GM12878 (cell line): ENCODE data around the gene PRR5L. TPM values are rescaled to one million over a fixed set of nuclear protein-coding genes. Genes with fewer than 3 reads are reported as not detected.

Source experiments
- ATF7 ChIP-seq: fragments of 450-650 bp; IDR thresholded peaks from 2 replicates; pipeline ENCODE4 v1.6.1; 2016; ENCODE audit warnings: low read depth, mild to moderate bottlenecking
- BACH1 ChIP-seq: fragments of 450-650 bp; IDR thresholded peaks from 2 replicates; pipeline ENCODE4 v1.6.1; 2017; ENCODE audit warnings: mild to moderate bottlenecking, borderline replicate concordance
- CBFB ChIP-seq: IDR thresholded peaks from 2 replicates; pipeline ENCODE4 v1.6.1; 2016; ENCODE audit warnings: antibody characterized with exemption, low read depth
- CBX5 ChIP-seq: sonication (generic); IDR thresholded peaks from 2 replicates; pipeline ENCODE4 v1.6.1; 2016; ENCODE audit warnings: low read depth, moderate library complexity, mild to moderate bottlenecking, inconsistent platforms
- CEBPB ChIP-seq, 2 experiments: fragments of 150-350 bp in 1 of 2; IDR thresholded peaks; 2 replicates each; pipeline ENCODE4 v1.6.1; 2012 to 2014; ENCODE audit warnings: low read depth in 2 of 2, low read length in 2 of 2, borderline replicate concordance in 1 of 2, inconsistent platforms in 1 of 2
- CHD2 ChIP-seq: IDR thresholded peaks from 2 replicates; pipeline ENCODE4 v1.6.1; 2011; ENCODE audit warnings: low read depth, low read length, improper control_type of control experiment, borderline replicate concordance
- CREB1 ChIP-seq: IDR thresholded peaks from 2 replicates; pipeline ENCODE4 v1.6.1; 2012; ENCODE audit warnings: low read depth, mild to moderate bottlenecking, inconsistent platforms
- E2F8 ChIP-seq: fragments of 450-650 bp; IDR thresholded peaks from 2 replicates; pipeline ENCODE4 v1.6.1; 2018; ENCODE audit warnings: mild to moderate bottlenecking, low read depth, moderate library complexity; ENCODE audit not compliant: partially characterized antibody
- EGR1 ChIP-seq, 2 experiments: IDR thresholded peaks; 1 replicate in 1 of 2; 2 replicates in 1 of 2; pipeline ENCODE4 v1.6.1; 2011 to 2012; ENCODE audit warnings: low read depth in 2 of 2, low read length in 2 of 2, borderline replicate concordance in 1 of 2, mild to moderate bottlenecking in 1 of 2, moderate library complexity in 1 of 2
- ELK1 ChIP-seq: IDR thresholded peaks from 2 replicates; pipeline ENCODE4 v1.6.1; 2012; ENCODE audit warnings: low read depth, low read length, improper control_type of control experiment
- GABPA ChIP-seq: IDR thresholded peaks from 2 replicates; pipeline ENCODE4 v1.6.1; 2014; ENCODE audit warnings: antibody characterized with exemption, low read depth, mild to moderate bottlenecking, inconsistent platforms
- IRF3 ChIP-seq: fragments of 450-650 bp; IDR thresholded peaks from 2 replicates; pipeline ENCODE4 v1.6.1; 2014; ENCODE audit warnings: mild to moderate bottlenecking
- JUNB ChIP-seq: IDR thresholded peaks from 2 replicates; pipeline ENCODE4 v1.6.1; 2016; ENCODE audit warnings: antibody characterized with exemption, mild to moderate bottlenecking
- KDM1A ChIP-seq: fragments of 200-600 bp; sonication (generic); IDR thresholded peaks from 2 replicates; pipeline ENCODE4 v1.6.1; 2016; ENCODE audit warnings: borderline replicate concordance
- MEF2B ChIP-seq: fragments of 450-650 bp; IDR thresholded peaks from 2 replicates; pipeline ENCODE4 v1.6.1; 2018; ENCODE audit warnings: mild to moderate bottlenecking, moderate library complexity; ENCODE audit not compliant: partially characterized antibody, poor library complexity, severe bottlenecking
- NFYA ChIP-seq: IDR thresholded peaks from 2 replicates; pipeline ENCODE4 v1.6.1; 2011; ENCODE audit warnings: low read depth, mild to moderate bottlenecking, low read length, improper control_type of control experiment, borderline replicate concordance
- NFYB ChIP-seq: IDR thresholded peaks from 2 replicates; pipeline ENCODE4 v1.6.1; 2011; ENCODE audit warnings: low read depth, mild to moderate bottlenecking, low read length, improper control_type of control experiment, moderate library complexity; ENCODE audit not compliant: insufficient read depth
- PML ChIP-seq: IDR thresholded peaks from 2 replicates; pipeline ENCODE4 v1.6.1; 2012; ENCODE audit warnings: low read length, inconsistent platforms
- RELA ChIP-seq: fragments of 450-650 bp; IDR thresholded peaks from 2 replicates; pipeline ENCODE4 v1.8.0; 2014; ENCODE audit warnings: borderline replicate concordance; ENCODE audit not compliant: partially characterized antibody
- RELB ChIP-seq: fragments of 450-650 bp; IDR thresholded peaks from 2 replicates; pipeline ENCODE4 v1.6.1; 2017; ENCODE audit warnings: low read depth, mild to moderate bottlenecking, moderate library complexity
- SREBF2 ChIP-seq: IDR thresholded peaks from 2 replicates; pipeline ENCODE4 v1.6.1; 2012; ENCODE audit warnings: mild to moderate bottlenecking, low read length
- SUPT20H ChIP-seq: IDR thresholded peaks from 2 replicates; pipeline ENCODE4 v1.6.1; 2011; ENCODE audit warnings: low read depth, mild to moderate bottlenecking, low read length, moderate library complexity, borderline replicate concordance; ENCODE audit not compliant: control insufficient read depth
- TARDBP ChIP-seq: IDR thresholded peaks from 2 replicates; pipeline ENCODE4 v1.6.1; 2016; ENCODE audit warnings: borderline replicate concordance
- TBL1XR1 ChIP-seq: IDR thresholded peaks from 2 replicates; pipeline ENCODE4 v1.6.1; 2012; ENCODE audit warnings: low read depth, low read length, improper control_type of control experiment
- TCF12 ChIP-seq: IDR thresholded peaks from 2 replicates; pipeline ENCODE4 v1.6.1; 2011; ENCODE audit warnings: low read depth, mild to moderate bottlenecking, low read length
- TCF7 ChIP-seq: IDR thresholded peaks from 2 replicates; pipeline ENCODE4 v1.6.1; 2014; ENCODE audit warnings: antibody characterized with exemption, borderline replicate concordance
- WRNIP1 ChIP-seq: IDR thresholded peaks from 2 replicates; pipeline ENCODE4 v1.6.1; 2011; ENCODE audit warnings: low read depth, low read length, improper control_type of control experiment, borderline replicate concordance
- polyA plus RNA-seq, 11 experiments: library from polyadenylated mRNA; depleted of rRNA in 4 of 11; unstranded in 6 of 11; stranded (reverse) in 5 of 11; fragments of >200 nt; fragmentation: Nextera tagmentation in 4 of 11; fragmentation: Illumina TruSeq in 1 of 11; extraction: Ambion mirVana in 4 of 11; extraction: Trizol in 1 of 11; gene quantifications; 1 replicate in 1 of 11; 2 replicates in 10 of 11; pipeline versions ENCODE4 v1.2.1 to v1.2.3, GENCODE V29; 2011 to 2016; ENCODE audit warnings: inconsistent platforms in 2 of 11, missing spikeins in 2 of 11, low read depth in 1 of 11
- total RNA-seq, 4 experiments: library from RNA; depleted of rRNA in 3 of 4; stranded (reverse); fragments of >200 nt in 3 of 4; fragmentation: Illumina TruSeq in 1 of 4; extraction: Trizol in 1 of 4; gene quantifications; 2 replicates each; pipeline versions ENCODE4 v1.2.1 to v1.2.3, GENCODE V29; 2013 to 2021

PRR5L gene
- total and polyA plus RNA-seq, 10 of the 15 experiments (the other 5 are each of a cell fraction or from before 2014, with no cell fraction given) = 0.11 to 4.2 (median 0.67) TPM; not detected in 1

- TF ChIP-seq IRF3 (no peak), E2F8 (no peak), RELA (no peak), CEBPB (IDR thresholded peaks at IDR 0.05; ENCODE audit: borderline replicate concordance in 1 of 2, low read depth in 2 of 2, low read length in 2 of 2) (no peak), TARDBP (no peak), SUPT20H (no peak), TBL1XR1 (0 out of 2 replicates have a peak, but pooled peaks have one; percentile 53), GABPA (no peak), ELK1 (no peak), NFYB (no peak), WRNIP1 (no peak), CHD2 (no peak), MEF2B (peak; percentile 93), CBFB (no peak), EGR1 (IDR thresholded peaks at IDR 0.05; ENCODE audit: borderline replicate concordance in 1 of 2, low read depth in 2 of 2, low read length in 2 of 2) (peak in 1 of 2 experiments; percentile 56; a peak in 1 of 3 replicates), RELB (0 out of 2 replicates have a peak, but pooled peaks have one; percentile 39), ATF7 (peak; percentile 48), TCF12 (no peak), JUNB (no peak), SREBF2 (no peak), CREB1 (no peak), KDM1A (no peak), PML (no peak), BACH1 (no peak), CBX5 (no peak), TCF7 (no peak), NFYA (no peak)
Measured at GRCh38 chr11:36356201-36356600, 60.1 kb downstream of the PRR5L start (continued).
